Loucy (cell line): Measurements from ENCODE around the gene TNFRSF14.

Source experiments
- H2AFZ ChIP-seq: fragments of 200-600 bp; sonication (generic); 2 replicates; pipeline ENCODE4 v1.6.0; 2016; ENCODE audit warnings: antibody characterized with exemption, mild to moderate bottlenecking, low read length, moderate library complexity
- H3F3A ChIP-seq: fragments of 200-600 bp; 2 replicates; pipeline ENCODE4 v1.6.0; 2016; ENCODE audit warnings: antibody characterized with exemption, low read depth, mild to moderate bottlenecking
- H3K27me3 ChIP-seq: fragments of 200-600 bp; sonication (generic); 2 replicates; pipeline ENCODE4 v1.6.1; 2014; ENCODE audit warnings: low read length, mild to moderate bottlenecking; ENCODE audit not compliant: insufficient read depth, poor library complexity, severe bottlenecking
- H3K36me3 ChIP-seq: fragments of 200-600 bp; sonication (generic); 2 replicates; pipeline ENCODE4 v1.6.1; 2016; ENCODE audit warnings: low read length; ENCODE audit not compliant: insufficient read depth
- H3K4me1 ChIP-seq: fragments of 200-600 bp; sonication (generic); 2 replicates; pipeline ENCODE4 v1.5.1; 2014; ENCODE audit warnings: low read length, mild to moderate bottlenecking; ENCODE audit not compliant: insufficient read depth, poor library complexity, severe bottlenecking
- H3K4me2 ChIP-seq: fragments of 200-600 bp; sonication (generic); 2 replicates; pipeline ENCODE4 v1.6.0; 2014; ENCODE audit warnings: antibody characterized with exemption, low read length, low read depth, mild to moderate bottlenecking; ENCODE audit not compliant: poor library complexity, severe bottlenecking
- H3K4me3 ChIP-seq: fragments of 200-600 bp; sonication (generic); 2 replicates; pipeline ENCODE4 v1.5.1; 2014; ENCODE audit warnings: low read length, mild to moderate bottlenecking, mixed read lengths; ENCODE audit not compliant: poor library complexity, severe bottlenecking
- H3K79me2 ChIP-seq: fragments of 200-600 bp; sonication (generic); 2 replicates; pipeline ENCODE4 v1.6.1; 2014; ENCODE audit warnings: low read length; ENCODE audit not compliant: insufficient read depth
- H3K9ac ChIP-seq: fragments of 200-600 bp; sonication (generic); 2 replicates; pipeline ENCODE4 v1.6.0; 2014; ENCODE audit warnings: mild to moderate bottlenecking, low read depth, low read length, moderate library complexity; ENCODE audit not compliant: poor library complexity, severe bottlenecking
- H3K9me2 ChIP-seq: fragments of 200-600 bp; sonication (generic); replicated peaks from 2 replicates; pipeline ENCODE4 v1.6.1; 2016; ENCODE audit warnings: low read depth, low read length, mixed read lengths
- H3K9me3 ChIP-seq: fragments of 200-600 bp; sonication (generic); 2 replicates; pipeline ENCODE4 v1.6.1; 2014; ENCODE audit warnings: mild to moderate bottlenecking, antibody characterized with exemption, low read length, low read depth; ENCODE audit not compliant: insufficient read depth
- H4K20me1 ChIP-seq: fragments of 200-600 bp; sonication (generic); 2 replicates; pipeline ENCODE4 v1.6.0; 2014; ENCODE audit warnings: antibody characterized with exemption, low read length, mild to moderate bottlenecking; ENCODE audit not compliant: insufficient read depth, poor library complexity, severe bottlenecking
- CTCF ChIP-seq: fragments of 200-600 bp; sonication (generic); conservative IDR thresholded peaks from 2 replicates; pipeline ENCODE4 v1.5.1; 2014; ENCODE audit warnings: mild to moderate bottlenecking, antibody characterized with exemption, low read length
- EZH2phosphoT487 ChIP-seq: fragments of 200-600 bp; IDR thresholded peaks from 2 replicates; pipeline ENCODE4 v1.6.1; 2018; ENCODE audit warnings: antibody characterized with exemption, mild to moderate bottlenecking, moderate library complexity, borderline replicate concordance

The TNFRSF14 gene

GRCh38 chr1:2607641-2608091 lies 51.5 kb downstream of the TNFRSF14 start:
- H3K4me1 ChIP-seq: no peaks in the 10 kb centered on the region
- H2AFZ ChIP-seq: no peak overlapping the region
- TF ChIP-seq CTCF (no peak), EZH2phosphoT487 (no peak)
- H3K4me2 ChIP-seq: no peak overlapping the region
- no peak overlapping the region for H3K9ac ChIP-seq
- no peaks in the 10 kb centered on the region for H3K27me3 ChIP-seq
- no peaks in the 10 kb centered on the region for H3F3A ChIP-seq
- no peaks in the 10 kb centered on the region for H3K9me2 ChIP-seq
- no peaks in the 10 kb centered on the region for H3K79me2 ChIP-seq
- peaks cover 7% of the 10 kb centered on the region; the same call in 1 of the 2 replicates for H3K9me3 ChIP-seq
- H3K4me3 ChIP-seq: no peak overlapping the region
- H4K20me1 ChIP-seq: no peaks in the 10 kb centered on the region
- no peaks in the 10 kb centered on the region for H3K36me3 ChIP-seq

- Histone ChIP-seq H3K4me2 (no peak overlapping the region), H3K9me3 (peaks cover 14% of the 10 kb centered on the region; the same call in 1 of the 2 replicates), H4K20me1 (no peaks in the 10 kb centered on the region), H3K4me1 (no peaks in the 10 kb centered on the region), H3K79me2 (no peaks in the 10 kb centered on the region), H3K27me3 (no peaks in the 10 kb centered on the region), H3K9me2 (no peaks in the 10 kb centered on the region), H3F3A (no peaks in the 10 kb centered on the region), H3K9ac (no peak overlapping the region), H3K36me3 (no peaks in the 10 kb centered on the region), H3K4me3 (no peak overlapping the region), H2AFZ (no peak overlapping the region)
- no peak for TF ChIP-seq EZH2phosphoT487
- TF ChIP-seq CTCF: no peak
Measured at GRCh38 chr1:2609319-2610035, 53.3 kb downstream of the TNFRSF14 start.

GRCh38 chr1:2610036-2610959 lies 54.1 kb downstream of the TNFRSF14 start:
- Histone ChIP-seq H3K4me1 (no peaks in the 10 kb centered on the region), H3K9ac (no peak overlapping the region), H3K27me3 (no peaks in the 10 kb centered on the region), H3K4me3 (no peak overlapping the region), H3K79me2 (no peaks in the 10 kb centered on the region), H3K9me2 (no peaks in the 10 kb centered on the region), H4K20me1 (no peaks in the 10 kb centered on the region), H3F3A (no peaks in the 10 kb centered on the region), H3K4me2 (no peak overlapping the region), H2AFZ (no peak overlapping the region), H3K36me3 (no peaks in the 10 kb centered on the region), H3K9me3 (peaks cover 14% of the 10 kb centered on the region; the same call in 1 of the 2 replicates)
- TF ChIP-seq CTCF (no peak), EZH2phosphoT487 (no peak)
